ENCODE results near the gene P3R3URF.

Gene P3R3URF

GRCh38 chr1:46219551-46220520, 43.5 kb upstream of the P3R3URF start:
- Mint-ChIP-seq H3K27me3 (ENCODE audit: low read depth) (peaks cover 3% of the 10 kb centered on the region), H3K9me3 (peaks cover 2% of the 10 kb centered on the region), H3K36me3 (ENCODE audit: low read depth) (no peaks in the 10 kb centered on the region), H3K4me1 (no peaks in the 10 kb centered on the region), H3K27ac (no peak overlapping the region), H3K4me3 (no peak overlapping the region)
- TF ChIP-seq CTCF (IDR thresholded peaks at IDR 0.05; ENCODE audit: unreplicated experiment in 3 of 3): no peak

- H3K27ac Mint-ChIP-seq: no peak overlapping the region
- no peak for TF ChIP-seq CTCF (IDR thresholded peaks at IDR 0.05; ENCODE audit: unreplicated experiment in 3 of 3)
- H3K4me3 Mint-ChIP-seq: no peak overlapping the region
- no peaks in the 10 kb centered on the region for H3K27me3 Mint-ChIP-seq (ENCODE audit: low read depth)
- no peaks in the 10 kb centered on the region for H3K36me3 Mint-ChIP-seq (ENCODE audit: low read depth)
- no peaks in the 10 kb centered on the region for H3K4me1 Mint-ChIP-seq
- peaks cover 2% of the 10 kb centered on the region for H3K9me3 Mint-ChIP-seq
These were observed 42.2 kb upstream of the P3R3URF start for GRCh38 chr1:46218443-46218842.

GRCh38 chr1:46215504-46215903, 39.2 kb upstream of the P3R3URF start:
- no peaks in the 10 kb centered on the region for H3K27me3 Mint-ChIP-seq (ENCODE audit: low read depth)
- no peaks in the 10 kb centered on the region for H3K4me1 Mint-ChIP-seq
- peaks cover 2% of the 10 kb centered on the region for H3K9me3 Mint-ChIP-seq
- H3K27ac Mint-ChIP-seq: no peak overlapping the region
- no peaks in the 10 kb centered on the region for H3K36me3 Mint-ChIP-seq (ENCODE audit: low read depth)
- H3K4me3 Mint-ChIP-seq: no peak overlapping the region
- no peak for TF ChIP-seq CTCF (IDR thresholded peaks at IDR 0.05; ENCODE audit: unreplicated experiment in 3 of 3)

GRCh38 chr1:46211051-46211450, 34.8 kb upstream of the P3R3URF start:
- H3K9me3 Mint-ChIP-seq: peaks cover 2% of the 10 kb centered on the region
- H3K4me1 Mint-ChIP-seq: no peaks in the 10 kb centered on the region
- H3K4me3 Mint-ChIP-seq: no peak overlapping the region
- no peak for TF ChIP-seq CTCF (IDR thresholded peaks at IDR 0.05; ENCODE audit: unreplicated experiment in 3 of 3)
- H3K27me3 Mint-ChIP-seq (ENCODE audit: low read depth): no peaks in the 10 kb centered on the region
- H3K36me3 Mint-ChIP-seq (ENCODE audit: low read depth): no peaks in the 10 kb centered on the region
- peak overlapping the region in 1 of 3 experiments; percentile 65 for H3K27ac Mint-ChIP-seq

- no peaks in the 10 kb centered on the region for H3K27me3 Mint-ChIP-seq (ENCODE audit: low read depth)
- no peaks in the 10 kb centered on the region for H3K36me3 Mint-ChIP-seq (ENCODE audit: low read depth)
These were observed 34.3 kb upstream of the P3R3URF start for GRCh38 chr1:46210561-46210960.

More at GRCh38 chr1:46210561-46210960, 34.3 kb upstream of the P3R3URF start:
- no peaks in the 10 kb centered on the region for H3K4me1 Mint-ChIP-seq
- no peak for TF ChIP-seq CTCF (IDR thresholded peaks at IDR 0.05; ENCODE audit: unreplicated experiment in 3 of 3)
- H3K4me3 Mint-ChIP-seq: no peak overlapping the region
- H3K27ac Mint-ChIP-seq: no peak overlapping the region
- peaks cover 2% of the 10 kb centered on the region for H3K9me3 Mint-ChIP-seq
